HG03064 (cell line): ENCODE data around the gene NDUFAF4.

ENCODE experiments used
- ATAC-seq: cut with Tn5 transposase; IDR thresholded peaks from one replicate; pipeline ENCODE4 v1.9.1; 2021; ENCODE audit warnings: low read depth; ENCODE audit not compliant: unreplicated experiment

Gene NDUFAF4

DNA sequence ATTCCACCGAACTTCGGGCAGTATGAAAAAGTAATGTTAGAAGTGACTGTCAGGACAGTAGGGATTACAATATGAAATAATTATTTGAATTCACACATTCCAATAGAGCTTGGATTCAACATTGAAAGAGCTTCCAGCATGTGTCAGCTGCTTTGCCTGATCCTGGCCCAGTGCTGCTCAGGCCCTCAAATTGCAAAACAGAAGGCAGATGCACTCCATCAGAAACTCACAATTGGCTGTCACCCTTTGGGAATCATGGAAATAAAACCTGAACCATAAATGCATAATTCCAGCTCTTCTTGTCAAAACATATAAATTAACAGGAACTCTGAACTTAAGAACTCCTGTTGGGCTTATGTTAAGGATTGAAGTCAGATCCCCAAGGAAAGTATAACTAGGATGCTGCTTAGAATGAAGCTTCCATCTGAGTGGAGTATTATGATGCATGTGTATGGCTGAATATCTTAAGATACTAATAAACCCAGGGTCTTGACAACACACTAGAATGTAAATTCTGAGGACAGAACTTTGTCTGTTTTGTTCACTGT is 1.8 kb upstream of the NDUFAF4 start:
- no peak for ATAC-seq

DNA sequence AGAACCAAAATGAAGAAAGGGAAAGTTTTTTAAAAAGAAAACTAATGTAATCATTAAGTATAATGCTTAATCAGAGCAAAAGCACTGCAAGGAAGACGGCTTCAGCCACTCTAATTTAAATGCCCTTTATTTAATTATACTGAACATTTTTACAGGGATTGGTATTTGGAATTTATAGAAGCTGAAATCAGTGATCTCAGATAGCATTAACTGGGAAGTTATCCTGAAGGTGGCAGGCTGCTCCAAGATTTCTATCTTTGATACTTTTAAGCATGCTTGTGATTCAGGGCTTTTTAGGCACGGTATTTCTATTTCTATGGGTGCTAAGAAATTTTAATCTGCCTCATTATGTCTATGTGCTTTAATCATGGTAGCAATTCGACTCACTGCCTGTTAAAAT is 1.3 kb upstream of the NDUFAF4 start:
- no peak for ATAC-seq

DNA sequence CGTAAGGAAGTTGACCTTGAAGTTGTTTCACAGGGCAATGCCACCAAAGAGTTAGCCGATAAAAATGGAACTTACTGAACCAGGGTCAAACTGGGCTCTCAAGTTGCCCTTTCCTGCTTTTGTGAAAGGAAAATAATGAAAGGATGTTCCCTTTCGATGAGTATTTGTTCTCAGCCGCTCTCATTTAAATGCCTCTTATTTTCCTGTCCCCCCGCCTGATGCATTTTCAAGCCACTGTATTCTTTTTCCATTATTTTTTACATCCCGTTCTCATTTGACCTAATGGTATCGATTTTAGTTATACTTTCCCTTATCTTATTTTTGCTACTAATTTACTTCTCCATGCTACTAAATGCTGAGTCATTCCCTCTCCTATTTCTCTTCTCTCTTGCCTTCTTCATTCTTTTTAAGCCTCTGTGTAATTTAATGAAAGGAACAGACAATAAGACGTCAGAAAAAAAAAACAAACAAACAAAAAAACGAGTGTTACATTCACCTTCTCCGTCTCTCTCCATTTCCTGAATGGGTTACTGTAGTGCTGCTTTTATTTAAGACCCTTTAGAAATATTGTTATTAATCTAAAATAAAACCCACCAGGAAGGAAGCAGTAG is 655 bp upstream of the NDUFAF4 start:
- no peak for ATAC-seq

DNA sequence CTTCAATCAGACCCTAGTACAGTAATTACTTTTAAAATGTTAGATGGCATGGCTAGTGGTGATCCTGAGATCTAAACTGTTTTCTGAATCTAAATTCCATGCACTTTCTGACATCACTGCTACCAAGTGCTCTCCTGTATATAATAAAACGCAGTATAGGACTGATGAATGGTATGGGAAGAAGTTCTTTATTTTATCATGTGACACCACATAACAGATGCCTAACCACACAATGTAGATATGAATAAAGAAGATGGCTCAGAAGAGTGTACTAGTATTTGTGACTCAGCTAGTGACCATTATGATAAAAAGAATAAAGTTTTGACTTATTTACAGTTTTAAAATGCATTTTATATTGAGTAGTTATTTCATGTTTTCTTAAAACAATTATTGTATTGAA is 8.5 kb downstream of the NDUFAF4 start:
- no peak for ATAC-seq

- ATAC-seq, result no peak
These were observed 8.9 kb downstream of the NDUFAF4 start for GRCh38 chr6:96888745-96889144.

GRCh38 chr6:96886519-96886918 is 11.2 kb downstream of the NDUFAF4 start:
- no peak for ATAC-seq

GRCh38 chr6:96885187-96885631 is 12.5 kb downstream of the NDUFAF4 start:
- peak; percentile 84 for ATAC-seq

GRCh38 chr6:96878143-96878542 is 19.5 kb downstream of the NDUFAF4 start:
- ATAC-seq, result no peak

DNA sequence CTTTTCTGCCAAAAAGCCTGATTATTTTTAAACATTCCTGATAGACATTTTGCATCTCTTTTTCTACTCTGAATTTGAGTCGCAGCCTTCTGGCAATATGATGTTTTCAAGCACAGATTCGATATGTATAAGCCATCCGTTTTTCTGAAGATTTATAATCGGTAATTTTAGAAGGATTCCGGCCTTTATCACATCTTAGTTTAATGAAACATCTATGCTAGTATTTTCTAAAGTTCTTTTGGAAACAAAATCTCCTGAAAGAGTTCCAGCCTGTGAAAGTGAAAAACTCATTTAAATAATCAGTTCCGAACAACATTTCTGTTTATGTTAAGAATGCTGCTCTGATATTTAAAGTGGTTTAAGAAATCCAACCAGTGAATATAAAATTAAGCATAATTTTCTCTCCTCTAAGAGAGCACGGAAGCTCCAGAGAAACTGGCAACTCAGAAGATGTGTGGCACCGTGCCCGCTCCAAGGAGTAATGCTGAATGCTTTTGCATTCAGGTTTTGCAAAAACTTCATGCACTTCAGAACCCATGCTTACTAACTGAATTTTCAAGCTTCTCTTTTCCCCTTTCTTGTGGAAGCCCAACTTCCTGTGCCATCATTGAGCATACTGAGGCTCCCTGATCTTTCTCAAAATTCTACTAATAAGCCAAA is 20.7 kb downstream of the NDUFAF4 start:
- ATAC-seq, result no peak

DNA sequence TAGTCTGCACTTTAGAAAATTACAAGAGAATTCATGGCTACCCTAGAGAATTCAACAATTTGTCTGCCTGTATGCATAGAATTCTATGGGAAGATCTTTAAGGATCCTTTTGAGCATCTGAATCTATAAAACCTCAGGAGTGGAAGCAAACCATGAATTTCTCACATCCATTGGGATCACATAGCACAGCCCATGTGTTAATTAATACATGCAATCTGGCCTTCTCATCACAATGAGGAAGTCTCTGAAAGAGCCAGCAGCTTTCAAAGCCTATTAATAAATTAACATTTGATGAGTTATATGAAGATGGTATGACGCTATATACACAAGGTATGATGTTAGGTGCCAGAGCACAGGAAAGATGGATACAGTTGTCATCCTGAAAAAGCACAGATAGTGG is 24.7 kb downstream of the NDUFAF4 start:
- ATAC-seq, result no peak

DNA sequence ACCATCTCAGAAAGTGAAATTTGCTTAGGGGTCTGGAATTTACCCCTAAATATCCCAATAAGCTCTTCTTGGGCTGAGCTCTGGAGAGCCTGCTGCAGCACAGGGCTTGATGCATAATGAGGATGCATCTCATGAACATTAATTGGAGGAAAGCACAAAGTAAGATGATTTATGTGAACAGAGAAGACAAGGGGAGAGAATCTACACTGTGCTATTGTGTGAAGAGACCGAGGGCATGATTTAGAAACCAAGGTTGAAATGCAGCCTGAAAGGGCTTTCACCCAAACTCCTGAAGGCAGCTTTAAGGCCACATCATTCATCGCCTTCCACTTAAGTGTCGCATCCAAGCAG is 32.7 kb downstream of the NDUFAF4 start:
- no peak for ATAC-seq

GRCh38 chr6:96864216-96865054 is 33.3 kb downstream of the NDUFAF4 start:
- ATAC-seq, result no peak

- no peak for ATAC-seq
These were observed 35.1 kb downstream of the NDUFAF4 start for GRCh38 chr6:96862560-96862959.

- ATAC-seq, result no peak
These were observed 36.1 kb downstream of the NDUFAF4 start for GRCh38 chr6:96861588-96861987.

DNA sequence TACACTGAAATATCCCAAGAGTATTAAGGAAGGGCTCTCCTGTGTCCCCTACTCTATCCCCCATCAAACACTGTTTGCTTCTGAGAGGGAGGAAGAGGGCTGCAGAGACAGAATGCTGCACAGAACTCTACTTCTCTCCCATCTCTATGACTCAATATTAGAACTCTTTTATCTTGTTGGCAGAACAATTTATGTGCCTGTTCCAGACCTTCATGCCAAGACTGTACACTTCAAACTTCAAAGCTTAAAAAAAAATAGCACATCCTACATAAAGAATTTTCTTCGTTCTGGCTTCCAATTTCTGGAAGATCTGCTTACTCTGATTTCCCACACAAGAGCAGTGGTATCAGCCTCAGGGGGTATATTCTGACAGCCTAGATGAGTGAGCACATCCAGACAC is 40.8 kb downstream of the NDUFAF4 start:
- no peak for ATAC-seq

GRCh38 chr6:96853083-96853482 is 44.6 kb downstream of the NDUFAF4 start:
- no peak for ATAC-seq

DNA sequence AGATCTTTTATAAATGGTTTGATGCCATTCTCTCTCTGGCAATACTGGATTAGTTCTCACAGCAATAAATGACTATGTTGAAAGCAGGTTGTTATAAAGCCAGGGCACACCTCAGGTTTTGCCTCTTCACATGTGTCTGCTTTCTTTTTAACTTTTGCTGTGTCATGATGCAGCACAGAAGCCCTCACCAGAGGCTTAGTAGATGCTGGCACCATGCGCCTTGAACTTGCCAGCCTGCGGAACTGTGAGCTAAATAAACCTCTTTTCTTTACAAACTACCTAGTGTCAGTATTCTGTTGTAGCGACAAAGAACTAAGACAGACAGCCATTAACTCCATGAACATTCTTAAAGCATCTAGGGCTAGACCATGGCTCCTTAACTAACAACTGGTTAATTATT is 45.1 kb downstream of the NDUFAF4 start:
- ATAC-seq, result no peak

DNA sequence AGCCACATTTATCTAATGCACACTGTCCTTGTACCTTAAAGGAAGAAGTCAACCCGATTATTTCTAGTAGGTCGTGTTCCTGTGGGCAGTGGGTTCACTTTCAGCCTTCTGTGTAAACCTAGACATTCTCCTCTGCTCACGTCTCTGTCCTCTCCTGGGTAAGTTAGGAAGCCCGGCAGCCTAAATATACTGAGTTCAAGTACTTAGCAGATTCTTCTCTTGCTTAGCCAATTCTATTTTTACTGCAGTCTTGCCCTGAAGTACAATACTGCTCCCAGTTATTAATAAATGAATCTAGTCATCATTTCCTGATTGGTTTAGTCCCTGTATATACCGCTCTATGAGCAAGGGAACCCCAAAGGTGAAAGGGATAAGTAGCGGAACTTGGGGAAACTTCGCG is 45.8 kb downstream of the NDUFAF4 start:
- no peak for ATAC-seq

- no peak for ATAC-seq
These were observed 48.1 kb downstream of the NDUFAF4 start for GRCh38 chr6:96849615-96850014.

GRCh38 chr6:96844530-96844929 is 53.2 kb downstream of the NDUFAF4 start:
- no peak for ATAC-seq

DNA sequence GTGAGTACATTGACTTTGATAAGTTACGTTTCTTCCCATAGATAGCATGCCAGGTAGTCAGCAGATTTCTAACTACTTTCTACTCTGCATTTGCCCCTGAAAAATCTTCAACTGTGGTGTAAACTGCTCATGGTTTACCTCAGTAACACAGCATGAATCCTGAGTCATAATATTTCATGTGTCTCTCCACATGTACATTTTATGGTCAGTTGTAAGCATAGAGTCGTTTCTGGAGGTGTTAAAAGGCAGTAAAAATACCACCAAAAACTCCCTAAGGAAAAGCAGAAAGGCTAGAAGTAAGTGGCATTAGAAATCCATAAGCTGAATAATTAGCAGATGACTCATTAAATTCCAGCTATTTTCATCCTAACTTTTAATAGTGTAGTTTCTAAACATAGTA is 56.3 kb downstream of the NDUFAF4 start:
- no peak for ATAC-seq
